ENCODE results near the gene MDGA2. TPM values are rescaled to one million over a fixed set of nuclear protein-coding genes. Genes with fewer than 3 reads are reported as not detected.

Gene MDGA2
- total and polyA plus RNA-seq, 2 of the 13 experiments (the other 11 are each of a cell fraction or from before 2014, with no cell fraction given): not detected

- CTCF ChIA-PET (ENCODE audit: low intra/inter-chr PET ratio, low total read pairs): no interaction called here
- Histone ChIP-seq H2AFZ (ENCODE audit: low read length) (no peak overlapping the region), H3K36me3 (replicated peaks in 1 of 2; ENCODE audit: control insufficient read depth in 1 of 2, insufficient read depth in 2 of 2, low read length in 2 of 2) (no peaks in the 10 kb centered on the region), H3K27me3 (ENCODE audit: control insufficient read depth in 1 of 2, insufficient read depth in 2 of 2, low read length in 2 of 2) (no peaks in the 10 kb centered on the region), H3K9ac (ENCODE audit: insufficient read depth, low read depth, low read length) (no peak overlapping the region), H3K4me3 (replicated peaks in 1 of 3; ENCODE audit: insufficient read depth in 1 of 3, low read depth in 2 of 3, low read length in 3 of 3) (no peak overlapping the region), H3K4me1 (ENCODE audit: insufficient read depth, low read length) (no peaks in the 10 kb centered on the region), H4K20me1 (ENCODE audit: insufficient read depth, low read length) (no peaks in the 10 kb centered on the region), H3K4me2 (ENCODE audit: low read depth, low read length) (no peak overlapping the region), H3K79me2 (ENCODE audit: insufficient read depth, low read length) (no peaks in the 10 kb centered on the region), H3K27ac (ENCODE audit: extremely low read length, insufficient read depth, low read length) (no peak overlapping the region), H3K9me3 (ENCODE audit: low read length) (no peaks in the 10 kb centered on the region)
- in situ Hi-C loops (cut with HindIII; ENCODE audit: extremely low pct_ligation_motif_present, low pct_unique_long_range_greater_than_20kb): no loop called here
- ATAC-seq (no peak), DNase-seq (ENCODE audit: low spot score) (no peak), FAIRE-seq (no peak)
- TF ChIP-seq FLYWCH1 (CRISPR knock-in tag; IDR thresholded peaks at IDR 0.05) (no peak), SALL2 (CRISPR knock-in tag; IDR thresholded peaks at IDR 0.05) (no peak), MXD3 (CRISPR knock-in tag; IDR thresholded peaks at IDR 0.05) (no peak), PLRG1 (conservative IDR thresholded peaks at IDR 0.05) (no peak), DRAP1 (CRISPR knock-in tag; IDR thresholded peaks at IDR 0.05) (no peak), POGK (CRISPR knock-in tag; conservative IDR thresholded peaks at IDR 0.05) (no peak)
- POLR2A ChIA-PET: no interaction called here
- no TSS peak for BruUV-seq (replicated peaks)
- intact Hi-C loops (cut with micrococcal nuclease; ENCODE audit: unreplicated experiment): no loop called here
Measured at GRCh38 chr14:47466916-47467315, 208.5 kb downstream of the MDGA2 start.

GRCh38 chr14:47454025-47454424 lies 221.4 kb downstream of the MDGA2 start:
- no peak overlapping the region for H3K27ac ChIP-seq (ENCODE audit: extremely low read length, insufficient read depth, low read length)
- no peak overlapping the region for H3K4me2 ChIP-seq (ENCODE audit: low read depth, low read length)
- intact Hi-C loops (cut with micrococcal nuclease; ENCODE audit: unreplicated experiment): no loop called here
- TF ChIP-seq NONO (IDR thresholded peaks at IDR 0.05) (no peak), NONO (CRISPR knock-in tag; conservative IDR thresholded peaks at IDR 0.05) (no peak), CREB1 (IDR thresholded peaks at IDR 0.05) (no peak), CREB1 (CRISPR knock-in tag; IDR thresholded peaks at IDR 0.05) (no peak), RELA (CRISPR knock-in tag; IDR thresholded peaks at IDR 0.05) (no peak), MTA3 (CRISPR knock-in tag; IDR thresholded peaks at IDR 0.05) (no peak), MYNN (CRISPR knock-in tag; IDR thresholded peaks at IDR 0.05; ENCODE audit: low read depth) (no peak), ZNF44 (CRISPR knock-in tag; IDR thresholded peaks at IDR 0.05) (no peak), ZNF839 (CRISPR knock-in tag; IDR thresholded peaks at IDR 0.05; ENCODE audit: borderline replicate concordance) (no peak), HBP1 (CRISPR knock-in tag; IDR thresholded peaks at IDR 0.05; ENCODE audit: low read depth) (no peak)
- in situ Hi-C loops (cut with HindIII; ENCODE audit: extremely low pct_ligation_motif_present, low pct_unique_long_range_greater_than_20kb): no loop called here
- BruUV-seq (replicated peaks): no TSS peak
- no peaks in the 10 kb centered on the region for H4K20me1 ChIP-seq (ENCODE audit: insufficient read depth, low read length)
- no peaks in the 10 kb centered on the region for H3K9me3 ChIP-seq (ENCODE audit: low read length)
- no peak overlapping the region for H3K9ac ChIP-seq (ENCODE audit: insufficient read depth, low read depth, low read length)
- CTCF ChIA-PET (ENCODE audit: low intra/inter-chr PET ratio, low total read pairs): no interaction called here
- no peaks in the 10 kb centered on the region for H3K79me2 ChIP-seq (ENCODE audit: insufficient read depth, low read length)
- H2AFZ ChIP-seq (ENCODE audit: low read length): no peak overlapping the region
- no peaks in the 10 kb centered on the region for H3K36me3 ChIP-seq (replicated peaks in 1 of 2; ENCODE audit: control insufficient read depth in 1 of 2, insufficient read depth in 2 of 2, low read length in 2 of 2)
- 0% methylated on average over 2 of the region's 2 CpGs for WGBS (ENCODE audit: low lambda C conversion rate)
- H3K4me1 ChIP-seq (ENCODE audit: insufficient read depth, low read length): no peaks in the 10 kb centered on the region
- H3K27me3 ChIP-seq (ENCODE audit: control insufficient read depth in 1 of 2, insufficient read depth in 2 of 2, low read length in 2 of 2): no peaks in the 10 kb centered on the region
- no peak overlapping the region for H3K4me3 ChIP-seq (replicated peaks in 1 of 3; ENCODE audit: insufficient read depth in 1 of 3, low read depth in 2 of 3, low read length in 3 of 3)
- no peak for DNase-seq (ENCODE audit: low spot score)
- no peak for FAIRE-seq
- no peak for ATAC-seq
- POLR2A ChIA-PET: no interaction called here

All from HepG2 (cell line).